Measurements from ENCODE around the gene RAPGEF5.

RAPGEF5 gene

DNA sequence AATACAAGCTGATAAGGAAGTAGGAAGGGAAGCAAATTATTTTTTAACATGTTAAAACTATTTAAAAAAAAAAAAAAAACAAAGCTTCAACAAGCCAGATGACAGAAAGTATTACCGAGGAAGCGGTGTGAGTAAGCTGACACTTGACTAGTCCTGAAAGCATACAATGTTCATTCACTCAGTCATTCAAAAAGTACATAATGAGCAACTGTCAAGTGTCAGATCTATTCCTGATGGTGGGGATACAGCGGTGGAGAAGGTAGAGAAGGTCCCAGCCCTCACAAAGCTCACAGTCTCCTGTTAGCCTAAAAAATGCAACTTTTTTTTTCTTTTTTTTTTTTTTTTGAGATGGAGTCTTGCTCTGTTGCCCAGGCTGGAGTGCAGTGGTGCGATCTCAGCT lies 40.0 kb downstream of the RAPGEF5 start:
- no peak for DNase-seq (ENCODE audit: low read depth in 3 of 3)

DNA sequence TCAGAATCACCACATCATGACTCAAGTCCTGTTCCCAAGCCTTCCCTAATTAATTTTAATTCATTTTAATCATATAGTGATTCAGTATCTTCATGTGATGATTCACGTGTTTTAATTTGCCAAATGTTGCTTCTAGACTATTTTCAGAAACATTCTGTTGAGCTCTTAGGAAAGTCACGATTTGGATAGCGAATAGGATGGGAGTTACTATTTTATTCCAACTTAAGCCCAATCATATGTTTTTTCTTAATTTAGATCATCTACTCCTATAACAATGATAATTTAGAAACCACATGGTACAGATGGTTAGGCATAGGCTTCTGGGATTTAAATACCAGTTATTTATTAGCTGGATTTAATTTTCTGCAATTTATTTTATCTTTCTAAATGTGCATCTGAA lies 49.1 kb downstream of the RAPGEF5 start:
- no peak for DNase-seq (ENCODE audit: low read depth in 3 of 3)

DNA sequence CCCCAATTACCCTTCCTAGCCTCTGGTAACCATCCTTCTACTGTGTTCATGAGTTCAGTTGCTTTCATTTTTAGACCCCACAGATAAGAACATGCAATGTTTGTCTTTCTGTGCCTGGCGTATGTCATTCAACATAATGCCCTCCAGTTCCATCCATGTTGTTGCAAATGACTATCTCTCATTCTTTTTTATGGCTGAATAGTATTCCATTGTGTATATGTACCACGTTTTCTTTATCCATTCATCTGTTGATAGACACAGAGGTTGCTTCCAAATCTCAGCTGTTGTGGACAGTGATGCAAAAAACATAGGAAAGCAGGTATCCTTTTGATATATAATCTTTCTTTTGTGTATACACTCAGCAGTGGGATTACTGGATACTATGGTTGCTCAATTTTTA lies 51.2 kb downstream of the RAPGEF5 start:
- no peak for DNase-seq (ENCODE audit: low read depth in 3 of 3)

DNA sequence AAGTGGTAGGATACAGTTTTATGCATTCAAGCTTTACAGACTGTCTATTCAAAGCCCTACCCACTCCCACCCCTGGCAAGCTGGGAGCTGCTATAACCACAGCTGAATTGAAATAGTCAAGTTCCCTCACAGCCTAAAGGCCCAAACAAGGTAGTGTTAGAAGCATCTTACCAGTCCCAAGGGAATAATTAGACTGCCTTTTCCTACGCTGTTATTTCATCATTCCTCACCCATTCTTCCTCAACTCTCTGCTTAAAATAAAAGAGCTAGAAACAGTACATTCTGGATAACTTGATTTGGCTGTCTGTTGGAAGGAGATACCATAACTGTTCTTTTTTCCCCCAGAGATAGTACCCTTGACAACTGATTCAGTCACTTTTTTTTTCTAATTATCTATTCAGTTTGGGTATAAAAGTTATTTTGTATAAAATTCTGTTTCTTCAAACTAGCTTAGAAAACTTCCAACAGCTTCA lies 54.0 kb downstream of the RAPGEF5 start:
- DNase-seq (ENCODE audit: low read depth in 3 of 3): no peak

DNA sequence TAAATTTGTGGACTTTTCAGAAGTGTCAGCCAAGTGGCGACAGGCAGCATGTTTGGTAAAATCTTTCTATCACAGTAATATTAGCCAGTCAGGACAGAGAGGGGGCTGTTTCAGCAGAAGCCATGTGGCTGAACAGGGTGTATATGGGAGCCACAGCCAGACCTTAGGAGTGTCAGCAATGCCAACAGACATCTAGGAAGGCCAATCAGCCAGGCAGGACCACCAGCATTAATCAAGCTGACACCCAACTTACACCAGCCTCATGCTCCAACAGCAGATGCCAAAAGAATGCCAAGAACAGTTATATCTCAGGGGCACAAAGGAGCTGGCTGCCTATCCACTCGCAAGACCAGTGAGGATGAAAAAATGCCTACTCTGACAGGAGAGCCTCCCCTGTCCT lies 54.8 kb downstream of the RAPGEF5 start:
- no peak for DNase-seq (ENCODE audit: low read depth in 3 of 3)

DNA sequence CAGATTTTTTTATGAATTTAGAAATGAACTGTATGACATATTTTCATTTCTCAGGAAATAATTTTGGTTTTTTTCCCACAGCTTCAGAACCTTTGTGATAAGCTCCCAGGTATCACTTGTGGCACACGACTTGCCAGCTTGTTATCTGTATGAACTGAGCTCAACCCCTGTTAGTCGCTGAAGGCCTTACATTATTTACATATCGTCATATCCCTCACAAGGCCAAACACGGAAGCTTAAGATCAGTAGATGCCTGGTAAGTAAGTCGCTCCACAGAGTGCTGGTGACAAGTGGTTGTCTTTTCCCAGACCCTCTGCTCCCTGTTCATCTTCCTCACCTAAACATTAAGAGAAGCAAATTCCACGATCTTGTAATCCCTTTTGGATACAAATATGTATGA lies 55.2 kb downstream of the RAPGEF5 start:
- DNase-seq (ENCODE audit: low read depth in 3 of 3): no peak

DNA sequence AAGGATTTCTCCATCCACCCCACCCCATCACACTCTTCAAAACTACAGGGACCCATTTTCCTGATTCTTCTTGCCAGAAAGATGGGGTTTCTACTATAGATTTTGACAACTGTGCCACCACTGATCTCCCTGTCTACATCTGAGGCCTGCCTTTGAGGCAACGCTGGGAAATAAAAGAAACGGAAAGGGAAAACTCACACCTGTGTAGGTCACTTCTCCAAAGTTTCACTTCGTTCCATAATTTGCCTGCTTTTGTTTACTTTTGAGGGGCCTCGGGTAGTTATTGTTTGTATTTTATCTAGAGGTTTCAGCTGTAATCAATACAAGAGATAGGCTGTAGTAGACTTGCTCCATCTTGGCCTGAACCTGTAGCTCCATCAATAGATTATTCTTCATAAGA lies 56.1 kb downstream of the RAPGEF5 start:
- no peak for DNase-seq (ENCODE audit: low read depth in 3 of 3)

DNA sequence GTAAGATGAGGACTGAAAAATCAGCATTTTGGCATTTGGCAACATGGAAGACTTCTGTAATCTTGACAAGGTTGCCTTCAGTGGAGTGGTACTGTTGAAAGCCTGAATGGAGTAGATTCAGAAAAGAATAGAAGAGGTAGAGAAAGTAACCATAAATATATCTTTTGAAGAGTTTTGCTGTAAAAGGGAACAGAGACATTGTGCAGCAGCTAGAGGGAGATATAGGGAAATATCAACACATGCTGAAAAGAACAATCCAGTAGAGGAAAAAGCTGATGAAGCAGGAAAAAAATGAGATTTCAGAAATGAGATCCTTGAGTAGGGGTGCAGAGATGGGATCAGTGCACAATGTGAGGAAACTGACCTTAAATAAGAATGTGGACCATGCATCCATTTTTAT lies 60.0 kb downstream of the RAPGEF5 start:
- no peak for DNase-seq (ENCODE audit: low read depth in 3 of 3)

DNA sequence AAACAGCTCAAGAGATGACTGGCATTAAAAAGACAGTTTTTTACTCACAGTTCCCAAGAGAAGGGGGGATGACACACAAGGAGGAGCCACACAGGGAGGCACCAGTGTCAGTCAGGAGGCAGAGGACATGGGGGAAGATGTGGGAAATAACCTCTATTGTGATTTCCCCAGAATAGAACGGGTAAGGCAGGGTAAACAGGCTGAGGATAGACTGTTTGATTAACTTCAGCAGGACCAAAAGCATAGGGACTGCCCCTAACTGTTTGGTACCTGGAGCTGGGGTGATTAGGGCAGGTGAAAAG lies 60.7 kb downstream of the RAPGEF5 start:
- DNase-seq (ENCODE audit: low read depth in 3 of 3): no peak

DNA sequence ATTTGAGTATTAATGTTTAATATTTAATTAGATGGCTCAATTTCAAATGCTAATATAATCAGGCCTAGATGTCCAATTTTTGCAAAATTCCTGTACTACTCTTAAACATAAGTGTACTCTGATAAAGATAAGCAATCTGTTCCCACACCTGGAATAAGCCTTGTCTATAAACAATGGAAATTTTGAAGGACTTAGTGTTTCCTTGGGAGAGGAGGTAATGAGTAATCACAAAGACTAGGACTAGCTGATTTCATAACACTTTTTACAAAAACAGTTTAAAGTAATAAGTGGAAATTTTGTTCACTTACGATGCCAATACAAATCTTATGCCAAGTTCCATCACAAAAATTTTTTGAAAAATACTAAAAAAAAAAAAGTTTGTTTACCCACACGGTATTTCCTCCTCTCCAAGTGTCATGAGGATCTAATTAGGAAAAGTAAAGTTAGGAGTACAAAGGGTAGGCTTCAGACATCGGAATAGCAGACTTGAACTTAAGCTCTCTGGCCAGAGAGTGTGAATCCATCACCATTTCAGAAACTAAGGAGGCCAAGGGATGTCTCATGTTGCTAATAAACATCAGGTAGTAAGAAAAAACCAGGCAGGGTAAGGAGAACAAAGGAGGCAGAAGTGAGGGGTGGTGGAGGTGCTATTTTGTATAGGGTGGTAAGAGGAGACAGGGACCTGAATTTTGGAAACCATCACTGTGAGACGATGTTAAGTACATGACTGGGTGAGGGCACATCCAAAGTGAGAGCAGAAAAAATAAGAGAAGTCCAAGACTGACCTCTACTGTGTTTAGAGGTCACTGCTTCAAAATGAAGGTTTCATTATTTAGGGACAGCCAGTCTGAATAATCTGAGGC lies 61.3 kb downstream of the RAPGEF5 start:
- DNase-seq (ENCODE audit: low read depth in 3 of 3): no peak

DNA sequence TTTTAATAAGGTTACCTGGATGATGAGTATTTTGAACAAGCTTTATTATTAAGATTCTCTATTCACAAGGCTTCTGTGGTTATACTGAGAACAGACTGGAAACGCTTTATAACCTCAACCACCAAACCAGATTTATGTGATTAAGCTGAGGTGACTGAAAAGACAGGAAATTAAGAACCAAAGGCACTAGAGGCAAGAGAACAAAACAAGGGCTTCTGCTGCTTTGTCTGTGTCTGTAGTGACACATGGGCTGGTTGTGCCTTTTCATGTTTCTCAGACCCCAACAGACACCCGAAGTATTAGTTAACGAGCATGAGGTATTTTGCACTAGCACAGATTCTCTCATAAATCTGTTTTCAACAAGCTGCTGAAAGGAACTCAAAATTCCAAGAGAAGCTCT lies 64.4 kb downstream of the RAPGEF5 start:
- DNase-seq (ENCODE audit: low read depth in 3 of 3): no peak

DNA sequence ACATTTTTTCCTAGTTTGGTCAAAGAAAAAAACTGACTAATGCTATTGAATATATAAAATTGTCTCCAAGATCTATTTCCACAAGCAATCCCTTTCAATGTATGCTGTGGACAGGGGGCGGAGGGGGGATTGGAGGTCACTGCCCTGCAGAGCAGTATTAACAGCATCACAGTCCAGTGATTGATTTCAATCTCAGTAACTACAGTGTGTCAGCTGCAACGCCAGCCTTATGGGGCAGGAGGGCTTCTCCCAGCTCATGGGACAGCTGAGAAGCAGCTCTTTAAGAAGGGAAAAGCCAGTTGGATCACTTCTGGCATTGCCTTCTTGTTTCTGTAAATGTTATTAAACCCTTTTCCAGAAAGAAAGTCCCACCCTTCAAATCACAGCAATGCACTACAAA lies 65.0 kb downstream of the RAPGEF5 start:
- DNase-seq (ENCODE audit: low read depth in 3 of 3): no peak

DNA sequence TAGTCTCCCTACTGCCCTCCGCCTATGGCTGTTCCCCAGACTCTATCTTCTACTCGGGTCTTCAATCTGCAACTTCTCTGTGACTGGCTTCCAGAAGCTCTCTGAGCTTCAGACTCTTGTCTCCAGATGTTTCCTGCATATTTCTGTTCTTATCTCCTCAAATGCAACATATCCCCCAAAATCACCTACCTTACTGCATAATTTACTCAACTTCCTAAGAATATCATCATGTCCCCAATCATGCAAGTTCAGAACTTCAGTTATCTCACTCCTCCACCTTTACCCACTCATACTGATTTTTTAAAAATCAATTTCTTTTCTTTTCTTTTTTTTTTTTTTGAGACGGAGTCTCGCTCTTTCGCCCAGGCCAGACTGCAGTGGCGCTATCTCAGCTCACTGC lies 68.8 kb downstream of the RAPGEF5 start:
- no peak for DNase-seq (ENCODE audit: low read depth in 3 of 3)

DNA sequence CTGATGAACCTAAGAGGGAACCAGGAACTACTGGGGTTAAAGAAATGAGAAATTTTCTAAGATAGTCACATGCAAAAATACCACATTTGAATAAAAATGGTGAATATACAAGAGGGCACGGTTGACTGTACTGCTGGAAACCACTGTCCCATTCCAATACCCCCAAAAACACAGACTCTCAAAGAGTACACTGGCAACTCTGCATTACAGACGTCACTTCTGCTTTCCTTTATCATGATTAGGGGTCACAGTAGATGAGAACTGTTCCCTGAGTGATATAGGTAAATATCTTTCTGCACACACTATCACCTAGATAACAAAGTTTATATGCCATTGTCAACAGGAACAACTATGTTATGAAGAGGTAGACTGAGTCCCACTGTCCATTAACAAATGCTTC lies 69.5 kb downstream of the RAPGEF5 start:
- no peak for DNase-seq (ENCODE audit: low read depth in 3 of 3)

DNA sequence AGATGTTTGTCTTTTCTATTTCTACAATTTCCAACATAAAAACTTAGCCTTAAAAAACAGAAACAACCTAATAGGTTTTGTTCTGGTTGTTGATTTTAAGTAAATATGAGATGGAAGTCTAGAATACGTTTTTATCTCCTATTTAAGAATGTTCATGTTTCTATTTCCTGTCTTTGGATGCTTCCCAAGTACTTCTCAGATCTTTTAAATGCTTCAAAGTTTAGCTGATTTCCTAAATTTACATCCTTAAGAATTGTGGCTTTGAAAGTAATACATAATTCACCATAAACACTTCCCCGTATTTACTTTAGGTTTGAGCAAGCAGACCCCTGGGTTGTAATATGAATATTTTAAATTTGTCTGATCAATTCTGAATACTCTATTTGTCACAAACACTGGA lies 70.5 kb downstream of the RAPGEF5 start:
- no peak for DNase-seq (ENCODE audit: low read depth in 3 of 3)

DNA sequence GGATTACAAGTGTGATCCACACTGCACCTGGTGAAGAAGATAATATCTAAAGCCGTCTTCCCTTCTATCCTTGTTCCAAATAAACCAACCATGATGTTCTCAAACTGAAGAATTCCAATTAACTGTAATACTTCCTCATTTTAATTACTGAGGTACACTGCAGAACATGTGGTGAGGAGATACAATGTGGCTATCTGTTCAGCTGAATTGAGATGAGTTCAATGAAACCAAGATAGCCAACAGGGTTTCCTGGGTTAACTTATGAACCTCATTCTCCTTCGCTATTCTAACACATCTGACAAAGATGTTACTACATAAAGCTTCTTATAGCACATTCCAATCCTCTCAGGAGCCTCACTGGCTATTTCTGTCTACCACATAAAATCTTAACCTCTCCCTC lies 75.5 kb downstream of the RAPGEF5 start:
- no peak for DNase-seq (ENCODE audit: low read depth in 3 of 3)

DNA sequence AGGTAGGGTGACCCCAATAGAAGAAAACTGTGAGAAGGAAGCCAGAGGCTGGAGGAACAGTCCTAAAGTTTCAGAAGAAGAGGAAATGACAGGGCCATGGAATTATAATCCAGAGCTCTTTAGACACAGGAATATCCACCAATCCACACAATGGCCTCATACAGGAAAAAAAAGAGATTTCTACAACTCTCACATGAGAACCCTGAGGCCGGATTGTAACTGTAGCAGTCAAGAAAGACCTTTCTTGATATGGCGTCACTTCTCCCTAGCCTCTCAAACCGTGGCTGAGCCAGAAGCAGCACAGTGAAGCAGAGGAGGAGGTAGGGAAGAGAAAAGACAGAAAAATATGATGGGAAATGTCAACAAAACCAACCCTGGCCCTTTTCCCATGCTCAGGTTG lies 76.9 kb downstream of the RAPGEF5 start:
- no peak for DNase-seq (ENCODE audit: low read depth in 3 of 3)

DNA sequence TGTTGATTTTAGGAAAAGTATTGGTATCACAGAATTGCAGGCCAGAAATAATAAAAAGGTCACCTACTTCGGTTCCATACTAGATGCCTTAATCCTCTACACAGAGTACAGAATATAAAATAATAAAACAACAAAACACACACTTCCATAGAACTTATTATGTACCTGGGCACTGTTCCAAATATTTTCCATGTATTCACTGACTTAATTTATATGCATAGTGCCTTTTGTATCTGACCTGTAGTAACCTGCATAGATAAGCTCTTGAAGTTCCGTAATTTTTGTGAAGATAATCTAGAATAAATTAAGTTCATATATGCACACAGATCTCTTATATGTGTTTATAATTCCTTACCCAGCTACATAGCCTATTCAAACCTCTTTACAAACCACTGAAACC lies 78.3 kb downstream of the RAPGEF5 start:
- no peak for DNase-seq (ENCODE audit: low read depth in 3 of 3)

DNA sequence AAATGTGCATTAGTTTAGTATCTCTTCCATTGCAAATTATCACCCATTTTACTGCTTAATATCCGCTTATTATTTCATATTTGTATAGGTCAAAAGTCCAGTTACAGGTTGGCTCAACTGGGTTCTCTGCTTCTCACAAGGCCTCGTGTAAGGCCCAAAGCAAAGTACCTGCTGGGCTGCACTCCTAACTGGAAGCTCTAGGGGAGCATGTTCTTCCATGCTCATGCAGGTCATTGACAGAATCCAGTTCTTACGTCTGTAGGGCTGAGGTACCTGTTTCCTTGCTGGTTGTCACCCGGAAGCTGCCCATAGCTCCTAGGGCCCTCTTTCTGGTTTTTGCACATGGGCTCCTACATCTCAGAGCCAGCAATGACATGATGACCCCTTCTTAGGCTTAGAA lies 79.6 kb downstream of the RAPGEF5 start:
- no peak for DNase-seq (ENCODE audit: low read depth in 3 of 3)

DNA sequence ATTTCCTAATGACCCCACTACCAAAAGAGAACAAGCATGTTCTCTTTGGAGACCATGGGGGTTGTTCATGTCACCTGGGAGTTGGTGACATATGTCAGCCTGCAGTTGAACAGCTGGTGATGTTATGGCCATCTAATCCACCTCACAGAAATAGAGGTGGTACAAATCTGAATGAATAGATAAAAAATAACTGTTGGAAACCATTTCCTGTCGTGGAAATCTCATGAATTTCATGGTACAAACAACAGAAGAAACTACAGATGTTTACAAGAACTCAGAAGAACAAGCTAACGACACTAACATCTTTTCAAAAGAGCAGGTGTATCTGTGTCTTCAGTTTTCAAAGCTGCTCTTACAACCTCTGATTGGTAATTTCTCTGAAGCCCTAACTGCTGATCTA lies 81.3 kb downstream of the RAPGEF5 start:
- DNase-seq (ENCODE audit: low read depth in 3 of 3): no peak

DNA sequence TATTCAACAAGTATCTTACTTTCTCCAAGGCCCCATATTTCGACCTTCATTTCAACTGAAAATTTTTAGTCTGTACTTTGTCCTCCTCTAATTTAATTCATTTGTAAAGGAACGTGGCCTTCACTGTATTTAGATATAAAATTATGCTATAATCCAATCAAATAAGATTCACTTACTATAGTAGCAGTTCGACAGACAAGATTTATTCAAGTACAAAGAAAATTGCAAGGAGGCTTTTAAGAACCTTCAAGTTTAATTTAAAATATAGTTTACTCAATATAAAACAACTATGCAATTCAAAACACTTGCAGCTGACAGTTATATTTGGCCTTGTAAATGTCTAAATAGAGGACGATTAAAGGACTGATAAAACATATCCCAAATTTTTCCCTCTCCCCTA lies 85.6 kb downstream of the RAPGEF5 start:
- no peak for DNase-seq (ENCODE audit: low read depth in 3 of 3)

DNA sequence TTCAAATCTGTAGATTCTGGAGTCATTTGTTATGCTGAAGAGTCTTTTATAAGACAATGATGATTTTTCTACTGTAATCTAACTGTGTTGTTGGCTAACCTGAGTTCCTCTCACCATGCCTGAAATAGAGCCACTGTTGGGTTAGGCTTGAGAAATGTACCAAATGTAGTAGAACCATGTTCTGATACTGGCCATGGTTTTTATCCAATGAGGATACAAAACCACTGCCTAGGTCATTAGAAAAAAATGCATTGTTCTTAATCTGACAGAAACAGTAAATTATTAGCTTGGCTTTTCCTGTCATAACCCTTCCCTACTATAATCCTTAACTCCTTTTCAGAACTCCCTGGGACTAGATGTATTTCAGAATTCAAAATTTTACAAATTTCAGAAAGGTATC lies 86.6 kb downstream of the RAPGEF5 start:
- DNase-seq (ENCODE audit: low read depth in 3 of 3): no peak

DNA sequence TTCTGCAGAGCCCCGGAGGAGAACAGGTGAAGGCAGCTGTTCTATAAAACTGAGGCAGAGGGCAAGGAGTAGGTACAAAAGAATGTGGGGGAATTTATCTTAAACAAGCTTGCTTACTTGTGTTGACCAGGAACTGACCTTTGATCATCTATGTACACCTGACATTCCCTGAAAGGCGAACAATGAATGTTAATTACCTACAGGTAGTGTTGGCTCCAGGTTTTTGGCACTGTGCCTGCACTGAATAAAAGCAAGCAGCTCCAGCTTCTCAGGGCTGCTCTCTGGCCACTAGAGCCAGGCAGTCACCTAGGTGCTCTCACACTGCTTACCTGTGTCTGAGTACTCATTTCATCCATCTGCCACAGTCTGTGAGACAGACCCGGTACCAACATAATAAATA lies 87.0 kb downstream of the RAPGEF5 start:
- DNase-seq (ENCODE audit: low read depth in 3 of 3): no peak

DNA sequence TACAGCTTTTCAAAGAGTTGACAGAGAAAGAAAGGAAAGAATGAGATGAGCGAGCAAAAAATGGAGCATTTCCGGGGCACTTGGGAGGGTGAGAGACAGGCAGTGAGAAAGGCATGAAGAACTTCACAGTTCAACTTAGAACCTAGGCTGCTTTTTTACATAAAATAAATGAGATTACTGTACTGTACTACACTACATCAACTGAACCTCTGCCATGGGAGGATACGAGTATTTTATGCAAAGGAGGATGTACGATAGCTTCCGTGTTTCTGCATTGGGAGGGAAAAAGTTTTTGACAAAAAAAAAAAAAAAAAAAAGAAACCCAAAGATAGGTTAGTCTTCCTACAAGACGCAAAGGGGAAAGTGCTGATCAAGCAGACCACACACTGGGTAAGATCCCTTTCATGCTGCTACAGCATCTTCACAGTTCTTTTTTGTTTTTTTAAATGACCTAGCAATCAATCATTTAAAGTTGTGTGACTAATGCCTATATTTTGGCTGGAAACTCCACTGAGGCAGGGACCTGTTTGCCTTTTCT lies 88.0 kb downstream of the RAPGEF5 start:
- no peak for DNase-seq (ENCODE audit: low read depth in 3 of 3)
